K562 (cell line): ENCODE data around the gene ZEB2. TPM values are rescaled to one million over a fixed set of nuclear protein-coding genes. Genes with fewer than 3 reads are reported as not detected.

ENCODE experiments used
- ATAC-seq: fragments of 200-7000 bp; cut with Tn5 transposase; 3 replicates; pipeline ENCODE4 v1.9.1; 2020; ENCODE audit warnings: moderate library complexity
- BruUV-seq: library from RNA; stranded (reverse); fragments of 400-500 nt; replicated peaks from 2 replicates; lab custom pipeline; 2021; lab: Mats Ljungman, UMichigan
- CTCF ChIA-PET: fragments of 300-600 bp; formaldehyde crosslinking; extraction: SDS; loops from one replicate; lab custom pipeline; 2021; ENCODE audit warnings: low intra/inter-chr PET ratio; lab: Yijun Ruan, JAX
- POLR2A ChIA-PET: fragments of 300-600, 350-650 bp; sonication (Branson Sonifier 250); formaldehyde crosslinking; extraction: SDS; loops from one replicate; lab custom pipeline; 2021; ENCODE audit warnings: antibody characterized with exemption, inconsistent platforms; lab: Yijun Ruan, JAX
- DNase-seq, 4 experiments: peaks; one replicate each; pipeline versions ENCODE4 v3.0.0 to v3.0.0-alpha.2; 2011 to 2018; ENCODE audit warnings: low spot score in 3 of 4, mixed read lengths in 3 of 4; ENCODE audit errors: extremely low read depth in 1 of 4
- FAIRE-seq: peaks from 2 replicates; lab custom pipeline; 2011; peaks lifted over from hg19 to GRCh38; lab: Jason Lieb, UNC
- H2AFZ ChIP-seq: 2 replicates; pipeline ENCODE4 v1.6.0; 2011; ENCODE audit warnings: low read depth, low read length, control low read depth, inconsistent platforms
- H3K27ac ChIP-seq: fragments of 200-600 bp; 3 replicates; pipeline ENCODE4 v1.8.0; 2011; ENCODE audit warnings: low read depth, mild to moderate bottlenecking, control low read depth, inconsistent platforms, low read length, moderate library complexity, mixed read lengths; ENCODE audit errors: extremely low read depth
- H3K27me3 ChIP-seq, 2 experiments: fragments of 300-600 bp in 1 of 2; 2 replicates in 1 of 2; 3 replicates in 1 of 2; pipeline versions ENCODE4 v1.6.0 to v1.8.0; 2011; ENCODE audit warnings: inconsistent platforms in 2 of 2, low read length in 2 of 2, mild to moderate bottlenecking in 1 of 2, mixed read lengths in 1 of 2, moderate library complexity in 1 of 2; ENCODE audit not compliant: control insufficient read depth in 2 of 2, insufficient read depth in 2 of 2
- H3K36me3 ChIP-seq: fragments of 300-600 bp; 3 replicates; pipeline ENCODE4 v1.8.0; 2011; ENCODE audit warnings: mild to moderate bottlenecking, low read length, inconsistent platforms; ENCODE audit not compliant: control insufficient read depth, insufficient read depth
- H3K4me1 ChIP-seq, 2 experiments: fragments of 200-600 bp in 1 of 2; replicated peaks in 1 of 2; 2 replicates in 1 of 2; 3 replicates in 1 of 2; pipeline versions ENCODE4 v1.5.1 to v1.8.0; 2011; ENCODE audit warnings: inconsistent platforms in 2 of 2, low read length in 2 of 2, mild to moderate bottlenecking in 1 of 2, mixed read lengths in 1 of 2, moderate library complexity in 1 of 2; ENCODE audit not compliant: control insufficient read depth in 2 of 2, insufficient read depth in 2 of 2
- H3K4me2 ChIP-seq: 2 replicates; pipeline ENCODE4 v1.6.1; 2011; ENCODE audit warnings: low read length, control low read depth, inconsistent platforms, mixed read lengths; ENCODE audit not compliant: insufficient read depth
- H3K4me3 ChIP-seq: fragments of 200-600 bp; sonication (generic), shearing (Covaris generic); 2 replicates; pipeline ENCODE4 v1.5.1; 2016; ENCODE audit warnings: control low read depth, inconsistent platforms
- H3K79me2 ChIP-seq: fragments of 200-600 bp; 3 replicates; pipeline ENCODE4 v1.8.0; 2011; ENCODE audit warnings: low read length, inconsistent platforms; ENCODE audit not compliant: control insufficient read depth, insufficient read depth
- H3K9ac ChIP-seq, 2 experiments: 2 replicates each; pipeline versions ENCODE4 v1.6.0 to v1.6.1; 2011; ENCODE audit warnings: low read depth in 2 of 2, low read length in 2 of 2, control low read depth in 1 of 2, inconsistent platforms in 1 of 2, mild to moderate bottlenecking in 1 of 2, mixed read lengths in 1 of 2; ENCODE audit not compliant: insufficient read depth in 1 of 2
- H3K9me1 ChIP-seq: one replicate; pipeline ENCODE4 v1.6.0; 2011; ENCODE audit warnings: inconsistent platforms, mild to moderate bottlenecking, low read length, moderate library complexity; ENCODE audit not compliant: control insufficient read depth, insufficient read depth
- H3K9me3 ChIP-seq: replicated peaks from 2 replicates; pipeline ENCODE4 v1.5.1; 2011; ENCODE audit warnings: low read depth, low read length, inconsistent platforms; ENCODE audit not compliant: control insufficient read depth, insufficient read depth
- H4K20me1 ChIP-seq: replicated peaks from 2 replicates; pipeline ENCODE4 v1.6.1; 2011; ENCODE audit warnings: low read length, inconsistent platforms, mixed read lengths; ENCODE audit not compliant: control insufficient read depth, insufficient read depth
- ARID1B ChIP-seq: fragments of 450-650 bp; IDR thresholded peaks from 2 replicates; pipeline ENCODE4 v1.6.1; 2016; ENCODE audit warnings: antibody characterized with exemption, mild to moderate bottlenecking, inconsistent platforms
- ATF1 ChIP-seq, 2 experiments: fragments of 450-650 bp in 1 of 2; IDR thresholded peaks; 2 replicates each; pipeline ENCODE4 v1.6.1; 2016; ENCODE audit warnings: missing compliant biosample characterization in 1 of 2, missing genetic modification characterization in 1 of 2
- CBFA2T2 ChIP-seq: fragments of 450-650 bp; conservative IDR thresholded peaks from 2 replicates; pipeline ENCODE4 v1.6.1; 2017; ENCODE audit warnings: mild to moderate bottlenecking
- CEBPB ChIP-seq: fragments of 450-650 bp; IDR thresholded peaks from 2 replicates; pipeline ENCODE4 v1.6.1; 2016; ENCODE audit warnings: missing genetic modification characterization, missing compliant biosample characterization
- GABPB1 ChIP-seq: sonication (generic); formaldehyde crosslinking; IDR thresholded peaks from 2 replicates; pipeline ENCODE4 v1.8.0; 2022; ENCODE audit warnings: mild to moderate bottlenecking, missing genetic modification reagents
- MEIS2 ChIP-seq: fragments of 450-650 bp; IDR thresholded peaks from 2 replicates; pipeline ENCODE4 v1.6.1; 2014; ENCODE audit warnings: mild to moderate bottlenecking; ENCODE audit not compliant: partially characterized antibody
- NCOA6 ChIP-seq: fragments of 450-650 bp; IDR thresholded peaks from 2 replicates; pipeline ENCODE4 v1.6.1; 2017; ENCODE audit warnings: mild to moderate bottlenecking
- NFIX ChIP-seq: fragments of 250-450 bp; sonication (Bioruptor Pico); IDR thresholded peaks from 2 replicates; pipeline ENCODE4 v1.4.0; 2020; ENCODE audit warnings: low read depth, mild to moderate bottlenecking, moderate library complexity
- PKNOX1 ChIP-seq: fragments of 450-650 bp; IDR thresholded peaks from 2 replicates; pipeline ENCODE4 v1.6.1; 2016
- PML ChIP-seq: IDR thresholded peaks from 2 replicates; pipeline ENCODE4 v1.6.1; 2012; ENCODE audit warnings: low read length, inconsistent platforms
- POLR2AphosphoS5 ChIP-seq: IDR thresholded peaks from 2 replicates; pipeline ENCODE4 v1.6.1; 2011; ENCODE audit warnings: mild to moderate bottlenecking, low read depth, low read length, moderate library complexity; ENCODE audit not compliant: control insufficient read depth, insufficient read depth
- RBFOX2 ChIP-seq: fragments of 200-400 bp; formaldehyde crosslinking; IDR thresholded peaks from 2 replicates; pipeline ENCODE4 v1.6.1; 2017; ENCODE audit warnings: low read depth, mild to moderate bottlenecking, low read length, moderate library complexity
- STAT5A ChIP-seq: IDR thresholded peaks from 2 replicates; pipeline ENCODE4 v1.6.1; 2012; ENCODE audit warnings: low read length, inconsistent platforms, borderline replicate concordance
- TAF1 ChIP-seq: IDR thresholded peaks from 2 replicates; pipeline ENCODE4 v1.6.1; 2011; ENCODE audit warnings: mild to moderate bottlenecking, low read length, moderate library complexity; ENCODE audit not compliant: insufficient read depth, control insufficient read depth, severe bottlenecking; ENCODE audit errors: extremely low read depth
- TAL1 ChIP-seq: fragments of 450-650 bp; IDR thresholded peaks from 2 replicates; pipeline ENCODE4 v1.6.1; 2016; ENCODE audit warnings: mild to moderate bottlenecking
- TCF3 ChIP-seq: sonication (generic); formaldehyde crosslinking; IDR thresholded peaks from 2 replicates; pipeline ENCODE4 v1.4.0; 2020; ENCODE audit warnings: mild to moderate bottlenecking, missing genetic modification reagents
- TEAD4 ChIP-seq, 2 experiments: sonication (generic) in 1 of 2; formaldehyde crosslinking in 1 of 2; IDR thresholded peaks; 2 replicates each; pipeline versions ENCODE4 v1.6.1 to v1.8.0; 2012 to 2022; ENCODE audit warnings: borderline replicate concordance in 1 of 2, inconsistent platforms in 1 of 2, low read length in 1 of 2, mild to moderate bottlenecking in 1 of 2, missing genetic modification reagents in 1 of 2
- ZNF217 ChIP-seq: sonication (generic); formaldehyde crosslinking; IDR thresholded peaks from 2 replicates; pipeline ENCODE4 v1.8.0; 2022; ENCODE audit warnings: mild to moderate bottlenecking, missing genetic modification reagents
- ZNF444 ChIP-seq: fragments of 250-450 bp; sonication (Bioruptor Pico); IDR thresholded peaks from 2 replicates; pipeline ENCODE4 v1.4.0; 2020; ENCODE audit warnings: mild to moderate bottlenecking, moderate library complexity
- ZNF561 ChIP-seq: fragments of 450-650 bp; formaldehyde crosslinking; conservative IDR thresholded peaks from 2 replicates; pipeline ENCODE4 v1.4.0; 2020; ENCODE audit warnings: mild to moderate bottlenecking, moderate library complexity
- ZNF76 ChIP-seq: fragments of 250-450 bp; sonication (Bioruptor Pico); IDR thresholded peaks from 2 replicates; pipeline ENCODE4 v1.4.0; 2020; ENCODE audit warnings: mild to moderate bottlenecking, moderate library complexity, borderline replicate concordance
- WGBS: fragments of 100-300 bp; shearing (Covaris generic); methylation state at CpG from one replicate; pipeline ENCODE4 v1.1.6; 2016; ENCODE audit warnings: low coverage, mixed read lengths; ENCODE audit not compliant: insufficient coverage; ENCODE audit errors: missing lambda C conversion rate; 5-methylcytosine and 5-hydroxymethylcytosine counted together
- in situ Hi-C: fragments of 300-500 bp; cut with MboI; formaldehyde crosslinking; loops from 4 replicates; pipeline ENCODE4 v1.15.0; 2018; ENCODE audit warnings: inconsistent platforms, mixed read lengths
- intact Hi-C: fragments of 100-400 bp; cut with micrococcal nuclease; formaldehyde crosslinking; loops from 2 replicates; pipeline ENCODE4 v1.14.2; 2022
- polyA plus RNA-seq, 8 experiments: library from polyadenylated mRNA; depleted of rRNA in 4 of 8; stranded (reverse) in 5 of 8; unstranded in 3 of 8; fragments of >200 nt; fragmentation: Nextera tagmentation in 2 of 8; fragmentation: Illumina TruSeq in 1 of 8; extraction: Ambion mirVana in 2 of 8; extraction: Trizol in 1 of 8; gene quantifications; 2 replicates each; pipeline versions ENCODE4 v1.2.1 to v1.2.3, GENCODE V29; 2011 to 2014; ENCODE audit warnings: inconsistent platforms in 1 of 8, missing spikeins in 1 of 8
- total RNA-seq, 7 experiments: library from RNA; depleted of rRNA in 6 of 7; stranded (reverse); fragments of >200 nt in 6 of 7; fragmentation: Illumina TruSeq in 2 of 7; extraction: Trizol in 2 of 7; gene quantifications; 2 replicates each; pipeline versions ENCODE4 v1.2.1 to v1.2.3, GENCODE V29; 2011 to 2021; ENCODE audit warnings: low replicate concordance in 1 of 7

ZEB2 gene
- total and polyA plus RNA-seq, 9 of the 15 experiments (the other 6 are each of a cell fraction or from before 2014, with no cell fraction given) = 15.1 to 113 (median 72.3) TPM

GRCh38 chr2:144475569-144476275 is 44.2 kb downstream of the ZEB2 start:
- peaks cover 100% of the 10 kb centered on the region for H3K79me2 ChIP-seq
- 61% methylated on average over 6 of the region's 6 CpGs for WGBS
- no peaks in the 10 kb centered on the region for H3K9me1 ChIP-seq
- H3K36me3 ChIP-seq = peaks cover 90% of the 10 kb centered on the region
- intact Hi-C loops (no loop called here), in situ Hi-C loops (no loop called here)
- no peak overlapping the region for H3K9ac ChIP-seq
- H4K20me1 ChIP-seq = peaks cover 14% of the 10 kb centered on the region
- ChIA-PET CTCF (no interaction called here), POLR2A (interaction anchor here (0.6 to 2.0 kb wide), 3 partner anchors 9 to 752 kb away, joined by 3 to 6 read pairs (median 3); no protein-coding TSS in a partner anchor)
- DNase-seq (no peak), ATAC-seq (0 out of 3 replicates have a peak, but pooled peaks have one; percentile 10), FAIRE-seq (peak; percentile 15)
- peaks cover 0 to 30% of the 10 kb centered on the region in 2 experiments for H3K4me1 ChIP-seq
- no peaks in the 10 kb centered on the region for H3K9me3 ChIP-seq
- no peak overlapping the region for H3K4me3 ChIP-seq
- no peak overlapping the region for H3K4me2 ChIP-seq
- no peak overlapping the region for H2AFZ ChIP-seq
- H3K27me3 ChIP-seq = no peaks in the 10 kb centered on the region
- BruUV-seq = no TSS peak
- no peak overlapping the region for H3K27ac ChIP-seq
- TF ChIP-seq ZNF76 (CRISPR knock-in tag) = no peak
- no peak for TF ChIP-seq TAF1
- TF ChIP-seq PML = 0 out of 2 replicates have a peak, but pooled peaks have one; percentile 20
- TF ChIP-seq ZNF561 (CRISPR knock-in tag) = no peak
- peak; percentile 16 for TF ChIP-seq MEIS2
- TF ChIP-seq ARID1B = peak; percentile 40; the same call in 1 of the 2 replicates
- TF ChIP-seq NFIX (CRISPR knock-in tag) = no peak
- TF ChIP-seq TEAD4 (IDR thresholded peaks at IDR 0.05; ENCODE audit: low read length) = peak; percentile 55
- no peak for TF ChIP-seq TEAD4 (CRISPR knock-in tag; IDR thresholded peaks at IDR 0.05; ENCODE audit: borderline replicate concordance)
- no peak for TF ChIP-seq ZNF217 (CRISPR knock-in tag)
- TF ChIP-seq CBFA2T2 = peak; percentile 58
- peak; percentile 39; the same call in 1 of the 2 replicates for TF ChIP-seq POLR2AphosphoS5
- no peak for TF ChIP-seq NCOA6
- TF ChIP-seq CEBPB (tag) = peak; percentile 39; the same call in 1 of the 2 replicates
- 0 out of 2 replicates have a peak, but pooled peaks have one; percentile 17 for TF ChIP-seq STAT5A
- no peak for TF ChIP-seq RBFOX2
- TF ChIP-seq TCF3 (CRISPR knock-in tag) = peak; percentile 60
- TF ChIP-seq ATF1 (CRISPR knock-in tag; IDR thresholded peaks at IDR 0.05) = no peak
- TF ChIP-seq ATF1 (tag; IDR thresholded peaks at IDR 0.05) = no peak
- peak; percentile 48; the same call in 1 of the 2 replicates for TF ChIP-seq TAL1
- no peak for TF ChIP-seq GABPB1 (CRISPR knock-in tag)
- no peak for TF ChIP-seq ZNF444
- no peak for TF ChIP-seq PKNOX1
